ENCODE data around the gene OR6S1.

GRCh38 chr14:20597108-20597507 lies 44.4 kb downstream of the OR6S1 start:
- TF ChIP-seq EZH2 (IDR thresholded peaks at IDR 0.05; ENCODE audit: low read depth, unreplicated experiment) (no peak), CTCF (conservative IDR thresholded peaks at IDR 0.05; ENCODE audit: low read depth in 2 of 2) (no peak), CREB1 (CRISPR knock-in tag; IDR thresholded peaks at IDR 0.05; ENCODE audit: low read depth) (no peak), REST (IDR thresholded peaks at IDR 0.05; ENCODE audit: unreplicated experiment) (no peak), POLR2AphosphoS5 (IDR thresholded peaks at IDR 0.05; ENCODE audit: low read depth) (no peak), EZH2phosphoT487 (IDR thresholded peaks at IDR 0.05; ENCODE audit: unreplicated experiment) (no peak)
